GM12874 (cell line): ENCODE measurements around the gene MAP3K8.

Source experiments
- CTCF ChIP-seq: IDR thresholded peaks from 2 replicates; pipeline ENCODE4 v1.5.1; 2011; ENCODE audit warnings: low read depth, mild to moderate bottlenecking, control low read depth, low read length, moderate library complexity; ENCODE audit not compliant: insufficient read depth

MAP3K8 gene

DNA sequence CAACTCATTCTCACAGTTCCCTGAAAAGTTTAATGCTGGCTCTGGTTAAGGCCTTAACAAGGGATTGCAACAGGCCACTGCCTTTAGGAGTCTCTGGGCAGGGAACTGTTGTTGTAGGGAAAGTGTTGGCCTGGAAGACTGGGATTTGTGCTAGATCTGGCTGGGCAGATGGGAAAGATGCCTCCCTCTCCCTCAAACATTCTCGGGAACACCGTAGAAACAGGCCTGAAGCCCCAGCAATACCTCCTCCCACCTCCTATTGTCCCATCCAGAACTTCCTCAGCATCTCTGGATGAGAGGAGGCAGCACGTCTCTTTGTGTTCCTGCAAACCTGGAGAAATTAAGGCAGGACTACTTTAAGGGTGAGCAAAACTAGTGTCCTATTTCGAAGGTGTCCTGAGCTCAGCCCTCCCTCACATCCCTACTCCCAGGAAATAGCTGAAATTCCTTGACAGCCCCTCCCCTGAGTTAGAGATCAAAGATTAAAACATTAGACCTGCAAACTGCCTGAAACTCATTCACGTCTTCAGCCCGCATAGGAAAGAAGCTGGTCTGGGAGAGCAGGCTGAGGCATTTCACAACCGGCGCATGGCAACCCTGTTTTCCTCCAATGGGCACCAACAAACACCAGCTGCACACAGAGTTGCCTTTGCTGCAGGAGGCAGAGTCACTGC, 10.9 kb upstream of the MAP3K8 start:
- TF ChIP-seq CTCF: no peak

DNA sequence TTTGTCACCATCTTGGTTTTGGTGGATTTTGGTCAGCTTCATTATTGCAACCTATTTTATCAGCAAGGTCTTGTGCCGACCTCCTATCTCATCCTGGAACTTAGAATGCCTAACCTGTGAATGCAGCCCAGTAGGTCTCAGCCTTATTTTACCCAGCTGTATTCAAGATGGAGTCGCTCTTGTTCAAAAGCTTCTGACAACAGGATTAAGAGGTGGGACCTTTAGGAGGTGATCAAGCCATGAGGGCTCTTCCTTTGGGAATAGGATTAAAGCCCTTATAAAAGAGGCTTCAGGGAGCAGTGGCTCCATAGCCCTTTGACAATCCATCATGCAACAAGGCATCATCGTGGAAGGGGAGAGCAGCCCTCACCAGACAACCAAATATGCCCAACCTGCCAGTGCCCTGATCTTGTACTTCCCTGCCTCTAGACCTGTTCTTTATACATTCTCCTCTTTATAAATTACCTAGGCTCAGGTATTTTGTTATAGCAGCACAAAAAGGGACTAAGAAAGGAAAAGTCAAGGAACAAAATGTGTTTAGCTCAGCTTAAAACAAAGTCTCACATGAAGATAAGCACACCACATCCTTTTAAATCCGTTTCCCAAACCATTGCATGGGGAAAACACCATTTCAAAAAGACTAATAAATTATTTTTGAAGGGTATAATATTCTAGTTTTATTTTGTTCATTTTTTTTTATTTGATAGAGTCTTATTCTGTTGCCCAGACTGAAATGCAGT, 8.5 kb upstream of the MAP3K8 start:
- TF ChIP-seq CTCF: no peak

GRCh38 chr10:30430544-30431298, 3.3 kb upstream of the MAP3K8 start:
- TF ChIP-seq CTCF: no peak

GRCh38 chr10:30431435-30431911, 2.5 kb upstream of the MAP3K8 start:
- TF ChIP-seq CTCF: no peak

DNA sequence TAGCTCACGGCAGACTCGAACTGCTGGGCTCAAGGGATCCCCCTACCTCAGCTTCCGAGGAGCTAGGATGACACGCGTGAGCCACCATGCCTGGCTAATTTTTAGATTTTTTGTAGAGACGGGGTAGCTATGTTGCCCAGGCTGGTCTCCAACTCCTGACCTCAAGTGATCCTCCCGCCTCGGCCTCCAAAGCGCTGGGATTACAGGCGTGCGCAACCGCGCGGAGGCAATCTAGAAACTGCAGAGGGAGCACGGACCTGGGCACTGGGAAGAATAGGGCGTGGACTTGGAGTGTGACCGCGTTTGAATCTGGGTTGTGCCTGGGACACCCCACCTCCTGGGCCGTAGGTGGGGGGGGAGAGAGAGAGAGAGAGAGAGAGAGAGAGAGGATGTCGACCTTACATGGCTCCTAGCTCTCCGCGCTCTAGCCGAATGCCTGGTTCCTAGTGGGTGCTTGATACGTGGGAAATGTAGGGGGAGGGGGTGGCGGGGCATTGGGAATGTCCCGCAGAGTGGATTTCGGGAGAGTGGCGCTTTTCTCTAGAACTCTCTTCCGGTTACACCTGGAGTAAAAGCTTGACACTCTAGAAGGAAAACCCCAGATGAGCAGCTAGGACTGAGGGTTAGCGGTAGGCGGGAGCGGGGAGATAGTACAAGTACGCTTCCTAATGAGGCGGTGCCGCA, 1.2 kb upstream of the MAP3K8 start:
- no peak for TF ChIP-seq CTCF

DNA sequence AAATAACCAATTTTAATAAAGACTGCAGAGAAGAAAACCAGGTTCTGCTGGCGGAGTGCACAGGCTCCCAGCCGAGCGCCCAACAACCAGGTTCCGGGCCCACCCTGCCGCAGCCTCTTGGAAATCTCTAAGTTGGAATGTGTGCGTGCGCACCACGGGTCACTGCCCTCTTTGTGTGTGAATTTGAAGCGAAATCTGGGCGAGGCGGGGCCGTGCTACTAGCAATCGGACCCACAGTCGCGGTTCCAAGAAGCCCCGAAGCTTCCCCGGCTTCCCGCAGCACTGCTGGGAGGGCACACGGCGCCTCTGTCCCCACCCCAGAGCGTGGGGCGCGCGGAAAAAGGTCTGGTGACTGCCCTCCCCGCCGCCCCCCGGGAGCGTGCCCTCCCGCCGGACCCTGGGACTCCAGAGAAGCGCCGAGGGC, 666 bp upstream of the MAP3K8 start:
- no peak for TF ChIP-seq CTCF
